GM12801 (cell line): ENCODE results near the gene RPS8.

Experiments used
- TF ChIP-seq, protein P1 (sequence below): IDR thresholded peaks from one replicate; pipeline ENCODE4 v1.5.1; 2011; ENCODE audit warnings: control low read depth; ENCODE audit not compliant: insufficient read length; ENCODE audit errors: extremely low read depth

The RPS8 gene

DNA sequence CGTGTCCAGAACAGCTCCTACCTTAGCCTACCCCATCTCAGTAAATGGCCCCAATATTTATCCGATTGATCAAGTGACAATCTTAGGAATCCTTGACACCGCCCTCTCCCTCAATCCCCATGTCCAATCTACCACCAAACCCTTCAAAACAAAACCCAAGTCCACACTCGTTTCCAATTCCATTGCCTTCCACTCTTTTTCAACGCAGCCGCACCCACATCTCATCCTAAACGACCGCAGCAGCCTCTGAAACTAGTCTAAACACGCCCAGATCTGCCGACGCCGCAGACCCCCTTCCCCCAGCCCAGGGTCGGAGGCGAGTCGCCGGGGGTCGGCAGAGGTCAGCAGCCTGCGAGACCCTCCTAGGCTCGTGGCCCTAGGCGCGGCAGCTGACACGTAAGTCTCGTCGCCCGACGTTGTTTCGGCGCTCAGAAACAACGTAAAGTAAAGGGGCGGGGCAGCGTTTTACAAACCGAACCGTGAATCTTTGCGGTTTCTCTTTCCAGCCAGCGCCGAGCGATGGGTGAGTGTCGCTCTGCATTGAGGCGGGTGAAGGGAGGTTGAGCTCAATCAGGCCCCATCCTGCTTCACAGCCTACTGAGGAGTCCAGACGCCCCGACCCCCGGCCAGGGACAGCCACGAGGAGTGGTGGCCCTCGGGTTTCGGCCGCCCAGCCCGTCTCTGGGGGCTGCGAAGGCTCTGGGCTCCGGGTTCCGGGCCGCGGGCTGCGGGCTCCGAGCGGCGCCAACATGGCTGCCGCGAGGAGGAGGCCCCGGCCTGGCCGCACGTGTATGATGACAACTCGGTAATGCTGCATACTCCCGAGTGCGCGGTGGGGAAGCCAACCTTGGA lies at the start of gene RPS8:
TSS of gene RPS8 (plus strand) at position 463 of the 852 bp plus-strand sequence. CDS start at position 520, 57 bp downstream.
- TF ChIP-seq, protein P1, sequence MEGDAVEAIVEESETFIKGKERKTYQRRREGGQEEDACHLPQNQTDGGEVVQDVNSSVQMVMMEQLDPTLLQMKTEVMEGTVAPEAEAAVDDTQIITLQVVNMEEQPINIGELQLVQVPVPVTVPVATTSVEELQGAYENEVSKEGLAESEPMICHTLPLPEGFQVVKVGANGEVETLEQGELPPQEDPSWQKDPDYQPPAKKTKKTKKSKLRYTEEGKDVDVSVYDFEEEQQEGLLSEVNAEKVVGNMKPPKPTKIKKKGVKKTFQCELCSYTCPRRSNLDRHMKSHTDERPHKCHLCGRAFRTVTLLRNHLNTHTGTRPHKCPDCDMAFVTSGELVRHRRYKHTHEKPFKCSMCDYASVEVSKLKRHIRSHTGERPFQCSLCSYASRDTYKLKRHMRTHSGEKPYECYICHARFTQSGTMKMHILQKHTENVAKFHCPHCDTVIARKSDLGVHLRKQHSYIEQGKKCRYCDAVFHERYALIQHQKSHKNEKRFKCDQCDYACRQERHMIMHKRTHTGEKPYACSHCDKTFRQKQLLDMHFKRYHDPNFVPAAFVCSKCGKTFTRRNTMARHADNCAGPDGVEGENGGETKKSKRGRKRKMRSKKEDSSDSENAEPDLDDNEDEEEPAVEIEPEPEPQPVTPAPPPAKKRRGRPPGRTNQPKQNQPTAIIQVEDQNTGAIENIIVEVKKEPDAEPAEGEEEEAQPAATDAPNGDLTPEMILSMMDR, result no peak

DNA sequence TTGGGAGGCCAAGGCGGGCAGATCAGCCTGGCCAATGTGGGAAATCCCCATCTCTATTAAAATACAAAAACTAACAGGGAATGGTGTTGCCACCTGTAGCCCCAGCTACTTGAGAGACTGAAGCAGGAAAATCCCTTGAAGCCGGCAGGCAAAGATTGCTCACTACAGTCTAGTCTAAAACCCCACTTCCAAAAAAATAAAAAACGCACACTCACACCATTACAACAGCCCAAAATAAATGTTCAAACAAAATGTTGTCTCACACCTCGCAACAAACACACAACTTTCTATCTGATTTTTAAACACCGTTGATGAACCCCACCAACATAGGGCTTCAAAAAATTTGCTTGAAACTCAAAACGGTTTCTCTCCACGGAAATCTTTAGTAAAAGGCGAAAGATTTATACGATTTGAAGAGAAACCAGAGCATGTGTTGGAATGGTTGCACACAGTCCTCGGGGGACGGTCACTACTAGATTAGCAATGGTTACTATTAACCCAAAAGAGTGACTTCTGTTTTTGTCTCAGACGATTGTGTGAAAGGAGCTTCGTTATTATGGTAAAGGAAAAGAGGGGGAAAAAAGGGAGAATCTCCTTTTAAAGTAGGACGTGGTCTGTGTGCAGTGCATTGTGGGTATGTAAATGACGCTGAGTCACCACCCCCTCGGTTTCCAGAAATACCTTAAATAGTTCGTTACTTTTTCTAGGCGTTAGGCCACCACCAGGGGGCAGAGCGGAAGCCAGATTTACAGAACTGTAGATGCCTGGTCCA lies 44.4 kb upstream of the RPS8 start, which contains the start of gene RNU5D-1:
TSS of gene RNU5D-1 (minus strand) at position 430 of the 772 bp plus-strand sequence.
- TF ChIP-seq, protein P1, result no peak

DNA sequence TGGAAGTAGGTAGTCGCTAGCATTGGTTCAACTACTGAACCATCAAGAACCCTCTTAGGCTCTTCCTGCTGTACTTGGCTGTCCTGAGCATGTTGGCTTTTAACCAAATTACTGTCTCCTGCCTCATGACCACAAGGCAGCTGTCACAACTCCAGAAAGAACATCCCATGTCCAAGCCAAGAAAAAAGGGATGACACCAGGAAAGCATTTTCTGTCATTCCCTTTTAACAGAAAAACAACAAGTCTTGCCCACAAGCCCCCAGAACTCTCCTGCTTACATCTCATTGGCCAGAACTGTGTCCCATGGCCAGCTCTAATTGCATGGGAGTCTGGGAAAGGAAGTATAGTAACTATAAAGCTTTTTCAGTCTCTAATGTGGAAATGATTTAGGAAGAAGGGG lies 42.0 kb upstream of the RPS8 start:
- TF ChIP-seq, protein P1, result no peak

DNA sequence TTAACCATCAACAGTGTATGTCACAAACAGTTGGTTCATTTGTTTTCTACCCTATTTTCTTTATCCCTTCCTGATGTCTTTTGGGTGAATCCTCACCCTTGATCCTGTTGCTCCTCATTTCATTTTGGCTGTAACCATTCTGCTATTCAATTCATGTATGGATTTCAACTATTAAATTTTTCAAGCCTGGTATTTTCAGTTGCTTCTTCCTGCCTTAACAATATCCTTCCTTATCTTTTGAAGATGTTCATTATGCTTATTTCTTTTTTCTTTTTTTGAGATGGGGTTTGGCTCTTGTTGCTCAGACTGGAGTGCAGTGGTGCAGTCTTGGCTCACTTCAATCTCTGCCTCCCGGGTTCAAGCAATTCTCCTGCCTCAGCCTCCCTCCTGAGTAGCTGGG lies 41.6 kb upstream of the RPS8 start:
- TF ChIP-seq, protein P1, result no peak

DNA sequence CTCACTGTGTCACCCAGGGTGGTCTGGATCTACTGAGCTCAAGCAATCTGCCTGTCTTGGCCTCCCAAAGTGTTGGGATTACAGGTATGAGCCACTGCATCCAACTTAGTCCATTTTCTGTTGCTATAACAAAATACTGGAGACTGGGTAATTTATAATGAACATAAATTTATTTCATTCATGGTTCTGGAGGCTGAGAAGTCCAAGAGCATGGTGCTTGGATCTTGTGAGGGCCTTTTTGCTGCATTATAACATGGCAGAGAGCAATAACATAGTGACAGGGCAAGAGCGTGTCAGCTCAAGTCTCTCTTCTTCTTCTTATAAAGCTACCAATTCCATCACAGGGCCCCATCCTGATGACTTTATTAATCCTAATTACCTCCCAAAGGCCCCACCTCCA lies 39.3 kb upstream of the RPS8 start:
- TF ChIP-seq, protein P1, result no peak

DNA sequence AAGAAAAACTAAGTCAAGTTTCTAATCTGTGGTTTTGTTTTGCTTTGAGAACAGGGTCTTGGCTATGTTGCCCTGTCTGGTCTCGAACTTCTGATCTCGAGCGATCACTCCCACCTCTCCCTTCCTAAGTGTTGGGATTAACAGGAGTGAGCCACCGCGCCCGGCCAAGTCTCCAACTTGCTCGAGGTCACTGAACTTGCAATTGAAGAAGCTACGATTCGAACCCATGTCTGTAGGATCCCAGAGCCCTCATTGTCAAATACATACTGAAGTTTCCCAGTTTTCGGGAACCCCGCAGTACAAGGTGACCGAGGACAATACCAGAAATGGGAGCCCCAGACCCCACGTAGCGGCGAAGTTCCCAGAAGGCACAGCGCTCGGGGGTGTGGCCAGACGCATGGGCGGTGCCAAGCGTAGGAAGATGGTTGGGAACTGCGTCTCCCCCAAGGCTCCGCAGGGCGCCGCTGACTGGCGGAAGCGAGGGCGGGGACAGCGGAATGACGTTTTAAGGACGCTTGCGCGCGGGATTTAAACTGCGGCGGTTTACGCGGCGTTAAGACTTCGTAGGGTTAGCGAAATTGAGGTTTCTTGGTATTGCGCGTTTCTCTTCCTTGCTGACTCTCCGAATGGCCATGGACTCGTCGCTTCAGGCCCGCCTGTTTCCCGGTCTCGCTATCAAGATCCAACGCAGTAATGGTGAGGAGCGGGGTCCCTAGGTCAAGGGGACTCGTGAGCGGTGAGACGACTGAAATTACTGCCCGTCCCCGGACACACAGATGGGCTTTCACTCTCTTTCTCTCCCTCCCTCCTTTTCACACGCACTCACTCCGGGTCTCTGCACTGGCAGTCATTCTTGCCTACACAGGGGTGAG lies 35.8 kb upstream of the RPS8 start, which contains the start of gene KIF2C:
TSS of gene KIF2C (plus strand) at position 531 of the 872 bp plus-strand sequence. CDS start at position 627, 96 bp downstream.
- TF ChIP-seq, protein P1, result no peak
